Neural cell (in vitro differentiated cells): ENCODE results near the gene PRG3. TPM values are rescaled to one million over a fixed set of nuclear protein-coding genes. Genes with fewer than 3 reads are reported as not detected.

Experiments
- H2AFZ ChIP-seq: fragments of 200-600, 300-800 bp; sonication (generic), shearing (Covaris generic); 2 replicates; pipeline ENCODE4 v1.6.0; 2014; ENCODE audit warnings: low read depth, mild to moderate bottlenecking, antibody characterized with exemption, low read length, moderate library complexity
- H3F3A ChIP-seq: fragments of 200-600 bp; shearing (Covaris generic); 2 replicates; pipeline ENCODE4 v1.6.1; 2016; ENCODE audit warnings: mild to moderate bottlenecking, moderate library complexity, mixed read lengths, antibody characterized with exemption, low read length; ENCODE audit not compliant: insufficient read depth, poor library complexity, severe bottlenecking
- H3K27ac ChIP-seq: fragments of 200-600, 300-800 bp; sonication (generic), shearing (Covaris generic); 2 replicates; pipeline ENCODE4 v1.5.1; 2014; ENCODE audit warnings: mild to moderate bottlenecking, low read length, moderate library complexity
- H3K27me3 ChIP-seq: fragments of 300-800, 200-600 bp; sonication (generic), shearing (Covaris generic); 2 replicates; pipeline ENCODE4 v1.6.0; 2014; ENCODE audit warnings: mild to moderate bottlenecking, low read depth, low read length, moderate library complexity; ENCODE audit not compliant: insufficient read depth
- H3K36me3 ChIP-seq: fragments of 300-800, 200-600 bp; sonication (generic), shearing (Covaris generic); 2 replicates; pipeline ENCODE4 v1.5.1; 2014; ENCODE audit warnings: mild to moderate bottlenecking, antibody characterized with exemption, low read length, moderate library complexity; ENCODE audit not compliant: insufficient read depth
- H3K4me2 ChIP-seq: fragments of 300-800, 200-600 bp; sonication (generic), shearing (Covaris generic); 2 replicates; pipeline ENCODE4 v1.6.0; 2014; ENCODE audit warnings: mild to moderate bottlenecking, low read length
- H3K4me3 ChIP-seq: fragments of 300-800, 200-600 bp; sonication (generic), shearing (Covaris generic); 2 replicates; pipeline ENCODE4 v1.5.1; 2014; ENCODE audit warnings: mild to moderate bottlenecking, low read length, moderate library complexity
- H3K79me2 ChIP-seq: fragments of 200-600 bp; shearing (Covaris generic); replicated peaks from 2 replicates; pipeline ENCODE4 v1.6.0; 2014; ENCODE audit warnings: mild to moderate bottlenecking, low read length, moderate library complexity; ENCODE audit not compliant: insufficient read depth
- H3K9ac ChIP-seq: fragments of 300-800, 200-600 bp; sonication (generic), shearing (Covaris generic); 2 replicates; pipeline ENCODE4 v1.6.1; 2016; ENCODE audit warnings: mild to moderate bottlenecking, low read length, mixed read lengths
- H3K9me2 ChIP-seq: fragments of 200-600 bp; shearing (Covaris generic); 2 replicates; pipeline ENCODE4 v1.6.1; 2016; ENCODE audit warnings: mild to moderate bottlenecking, low read length, mixed read lengths; ENCODE audit not compliant: insufficient read depth
- H3K9me3 ChIP-seq: fragments of 200-600, 300-800 bp; sonication (generic), shearing (Covaris generic); 2 replicates; pipeline ENCODE4 v1.6.1; 2016; ENCODE audit warnings: mild to moderate bottlenecking, mixed run types, low read length, moderate library complexity, mixed read lengths
- H4K20me1 ChIP-seq: fragments of 200-600 bp; shearing (Covaris generic); 2 replicates; pipeline ENCODE4 v1.6.1; 2016; ENCODE audit warnings: mild to moderate bottlenecking, mixed run types; ENCODE audit not compliant: insufficient read depth
- CTCF ChIP-seq: fragments of 450-650 bp; IDR thresholded peaks from 2 replicates; pipeline ENCODE4 v1.5.1; 2014; ENCODE audit warnings: antibody characterized with exemption, mild to moderate bottlenecking, moderate library complexity; ENCODE audit not compliant: poor library complexity, severe bottlenecking
- EP300 ChIP-seq: fragments of 450-650 bp; conservative IDR thresholded peaks from 2 replicates; pipeline ENCODE4 v1.6.1; 2014; ENCODE audit warnings: antibody characterized with exemption, mild to moderate bottlenecking, moderate library complexity; ENCODE audit not compliant: poor library complexity, severe bottlenecking
- EZH2 ChIP-seq: fragments of 200-600, 300-800 bp; shearing (Covaris generic), sonication (generic); IDR thresholded peaks from 2 replicates; pipeline ENCODE4 v1.6.1; 2014; ENCODE audit warnings: antibody characterized with exemption, low read length, borderline replicate concordance, mild to moderate bottlenecking; ENCODE audit not compliant: insufficient read depth, poor library complexity, severe bottlenecking
- MXI1 ChIP-seq: fragments of 450-650 bp; conservative IDR thresholded peaks from 2 replicates; pipeline ENCODE4 v1.6.1; 2014; ENCODE audit warnings: antibody characterized with exemption, mild to moderate bottlenecking; ENCODE audit not compliant: poor library complexity, severe bottlenecking
- POLR2AphosphoS5 ChIP-seq: IDR thresholded peaks from 2 replicates; pipeline ENCODE4 v1.6.1; 2012
- RAD21 ChIP-seq: fragments of 450-650 bp; conservative IDR thresholded peaks from 2 replicates; pipeline ENCODE4 v1.6.1; 2014; ENCODE audit warnings: antibody characterized with exemption, mild to moderate bottlenecking, moderate library complexity
- SMC3 ChIP-seq: fragments of 450-650 bp; conservative IDR thresholded peaks from 2 replicates; pipeline ENCODE4 v1.6.1; 2014; ENCODE audit warnings: antibody characterized with exemption, mild to moderate bottlenecking, moderate library complexity; ENCODE audit not compliant: poor library complexity
- TAF1 ChIP-seq: IDR thresholded peaks from 2 replicates; pipeline ENCODE4 v1.6.1; 2012; ENCODE audit warnings: low read depth
- polyA plus RNA-seq: library from polyadenylated mRNA; depleted of rRNA; stranded (reverse); fragments of >200 nt; gene quantifications from 2 replicates; pipeline ENCODE4 v1.2.3, GENCODE V29; 2014
- TF ChIP-seq, protein P1 (sequence below): IDR thresholded peaks from 2 replicates; pipeline ENCODE4 v1.6.1; 2012; ENCODE audit warnings: borderline replicate concordance

The PRG3 gene
- polyA plus RNA-seq, 1 donor from 2014 or later, result not detected

DNA sequence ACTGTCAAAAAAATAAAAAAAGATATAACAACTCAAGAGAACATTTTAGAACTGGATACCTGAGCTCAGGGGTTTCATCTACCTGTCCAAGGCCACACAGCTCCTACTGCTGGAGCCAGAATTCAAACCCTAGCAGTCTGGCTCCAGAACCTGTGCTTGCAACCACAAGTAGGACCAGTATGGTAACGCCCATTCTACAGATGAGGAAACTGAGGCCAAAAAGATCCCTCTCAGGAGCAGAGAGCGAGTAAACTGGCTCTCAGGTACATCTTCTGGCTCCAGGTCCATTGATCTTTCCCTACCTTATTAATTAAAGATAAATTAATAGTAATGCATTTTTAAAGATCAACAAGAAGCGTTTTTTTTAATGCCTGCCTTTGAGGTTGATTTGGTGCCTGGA is 23.6 kb downstream of the PRG3 start:
- no peak overlapping the region for H3K4me3 ChIP-seq
- H3K9ac ChIP-seq, result no peak overlapping the region
- TF ChIP-seq EZH2 (no peak), MXI1 (no peak), SMC3 (no peak)
- no peak overlapping the region for H2AFZ ChIP-seq
- H4K20me1 ChIP-seq, result no peaks in the 10 kb centered on the region
- H3K27me3 ChIP-seq, result no peaks in the 10 kb centered on the region
- H3K9me2 ChIP-seq, result no peaks in the 10 kb centered on the region
- no peaks in the 10 kb centered on the region for H3K9me3 ChIP-seq
- no peaks in the 10 kb centered on the region for H3K79me2 ChIP-seq
- H3K27ac ChIP-seq, result no peak overlapping the region
- no peak overlapping the region for H3K4me2 ChIP-seq
- no peaks in the 10 kb centered on the region for H3K36me3 ChIP-seq
- H3F3A ChIP-seq, result no peaks in the 10 kb centered on the region

DNA sequence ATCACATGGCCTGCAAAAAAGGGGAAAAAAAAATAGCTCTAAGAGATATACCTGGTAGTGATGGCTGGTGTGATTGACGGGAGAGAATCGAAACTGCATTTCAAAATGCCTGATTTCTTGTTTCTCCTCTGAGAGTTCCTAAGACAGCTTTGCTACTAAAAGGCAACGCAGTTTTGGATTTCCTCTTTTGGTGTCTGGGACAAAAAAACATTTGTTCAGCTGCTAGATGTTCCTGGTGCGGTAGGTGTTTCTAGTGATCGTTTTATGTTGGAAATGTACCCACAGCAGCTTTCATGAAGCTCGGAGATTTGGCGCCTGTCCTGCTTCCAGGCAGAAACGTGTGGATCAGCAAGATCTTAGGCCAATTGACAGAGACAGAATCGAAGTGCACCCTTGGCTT is 24.7 kb downstream of the PRG3 start:
- Histone ChIP-seq H3K36me3 (no peaks in the 10 kb centered on the region), H3K27ac (no peak overlapping the region), H3K4me2 (no peak overlapping the region), H2AFZ (no peak overlapping the region), H3F3A (no peaks in the 10 kb centered on the region), H3K27me3 (no peaks in the 10 kb centered on the region), H3K4me3 (no peak overlapping the region), H4K20me1 (no peaks in the 10 kb centered on the region), H3K9me3 (no peaks in the 10 kb centered on the region), H3K9me2 (no peaks in the 10 kb centered on the region), H3K79me2 (no peaks in the 10 kb centered on the region), H3K9ac (no peak overlapping the region)
- TF ChIP-seq, protein P1, sequence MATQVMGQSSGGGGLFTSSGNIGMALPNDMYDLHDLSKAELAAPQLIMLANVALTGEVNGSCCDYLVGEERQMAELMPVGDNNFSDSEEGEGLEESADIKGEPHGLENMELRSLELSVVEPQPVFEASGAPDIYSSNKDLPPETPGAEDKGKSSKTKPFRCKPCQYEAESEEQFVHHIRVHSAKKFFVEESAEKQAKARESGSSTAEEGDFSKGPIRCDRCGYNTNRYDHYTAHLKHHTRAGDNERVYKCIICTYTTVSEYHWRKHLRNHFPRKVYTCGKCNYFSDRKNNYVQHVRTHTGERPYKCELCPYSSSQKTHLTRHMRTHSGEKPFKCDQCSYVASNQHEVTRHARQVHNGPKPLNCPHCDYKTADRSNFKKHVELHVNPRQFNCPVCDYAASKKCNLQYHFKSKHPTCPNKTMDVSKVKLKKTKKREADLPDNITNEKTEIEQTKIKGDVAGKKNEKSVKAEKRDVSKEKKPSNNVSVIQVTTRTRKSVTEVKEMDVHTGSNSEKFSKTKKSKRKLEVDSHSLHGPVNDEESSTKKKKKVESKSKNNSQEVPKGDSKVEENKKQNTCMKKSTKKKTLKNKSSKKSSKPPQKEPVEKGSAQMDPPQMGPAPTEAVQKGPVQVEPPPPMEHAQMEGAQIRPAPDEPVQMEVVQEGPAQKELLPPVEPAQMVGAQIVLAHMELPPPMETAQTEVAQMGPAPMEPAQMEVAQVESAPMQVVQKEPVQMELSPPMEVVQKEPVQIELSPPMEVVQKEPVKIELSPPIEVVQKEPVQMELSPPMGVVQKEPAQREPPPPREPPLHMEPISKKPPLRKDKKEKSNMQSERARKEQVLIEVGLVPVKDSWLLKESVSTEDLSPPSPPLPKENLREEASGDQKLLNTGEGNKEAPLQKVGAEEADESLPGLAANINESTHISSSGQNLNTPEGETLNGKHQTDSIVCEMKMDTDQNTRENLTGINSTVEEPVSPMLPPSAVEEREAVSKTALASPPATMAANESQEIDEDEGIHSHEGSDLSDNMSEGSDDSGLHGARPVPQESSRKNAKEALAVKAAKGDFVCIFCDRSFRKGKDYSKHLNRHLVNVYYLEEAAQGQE, result no peak
- no peak for TF ChIP-seq SMC3
- TF ChIP-seq POLR2AphosphoS5, result no peak
- no peak for TF ChIP-seq TAF1
- TF ChIP-seq RAD21, result no peak
- TF ChIP-seq EZH2, result no peak
- no peak for TF ChIP-seq EP300
- TF ChIP-seq MXI1, result no peak
- no peak for TF ChIP-seq CTCF

- Histone ChIP-seq H3K9ac (no peak overlapping the region), H3F3A (no peaks in the 10 kb centered on the region), H4K20me1 (no peaks in the 10 kb centered on the region), H3K9me2 (no peaks in the 10 kb centered on the region), H3K36me3 (no peaks in the 10 kb centered on the region), H2AFZ (no peak overlapping the region), H3K79me2 (no peaks in the 10 kb centered on the region), H3K4me2 (no peak overlapping the region), H3K4me3 (no peak overlapping the region), H3K27ac (no peak overlapping the region), H3K27me3 (no peaks in the 10 kb centered on the region), H3K9me3 (no peaks in the 10 kb centered on the region)
- no peak for TF ChIP-seq EP300
- TF ChIP-seq EZH2, result no peak
- TF ChIP-seq CTCF, result no peak
- TF ChIP-seq SMC3, result no peak
- TF ChIP-seq RAD21, result no peak
- TF ChIP-seq, protein P1, result no peak
- TF ChIP-seq TAF1, result no peak
- no peak for TF ChIP-seq MXI1
- TF ChIP-seq POLR2AphosphoS5, result no peak
Measured at GRCh38 chr11:57354699-57355098, 26.3 kb downstream of the PRG3 start.
